Spinal cord (tissue), 10 donors: ENCODE data around the gene ELF2. TPM values are rescaled to one million over a fixed set of nuclear protein-coding genes. Genes with fewer than 3 reads are reported as not detected.
"Not testable (repeated sequence)": the region's sequence is repeated elsewhere in the genome, so short reads cannot be mapped to it uniquely, and the experiment has no call there.

Experiments
- DNase-seq, 6 donors: peaks; one replicate each; pipeline versions ENCODE4 v3.0.0 to v3.0.0-alpha.2; 2013 to 2015; ENCODE audit warnings: low spot score in 6 of 6, low read depth in 4 of 6
- H3K27ac ChIP-seq: one replicate; pipeline ENCODE4 v1.5.1; 2013; ENCODE audit warnings: low read depth, low read length, control low read depth
- H3K27me3 ChIP-seq: one replicate; pipeline ENCODE4 v1.6.1; 2013; ENCODE audit warnings: low read length; ENCODE audit not compliant: control insufficient read depth, insufficient read depth
- H3K36me3 ChIP-seq: one replicate; pipeline ENCODE4 v1.6.1; 2013; ENCODE audit warnings: low read length; ENCODE audit not compliant: control insufficient read depth, insufficient read depth
- H3K4me1 ChIP-seq: one replicate; pipeline ENCODE4 v1.6.1; 2013; ENCODE audit warnings: low read length; ENCODE audit not compliant: control insufficient read depth, insufficient read depth
- H3K4me3 ChIP-seq: one replicate; pipeline ENCODE4 v1.5.1; 2013; ENCODE audit warnings: low read depth, low read length, control low read depth
- H3K9me3 ChIP-seq: one replicate; pipeline ENCODE4 v1.6.1; 2013; ENCODE audit warnings: low read length; ENCODE audit not compliant: control insufficient read depth, insufficient read depth
- WGBS: methylation state at CpG from one replicate; pipeline ENCODE4 v1.1.5; 2013; ENCODE audit warnings: missing lambda C conversion rate; ENCODE audit not compliant: insufficient coverage; 5-methylcytosine and 5-hydroxymethylcytosine counted together
- polyA plus RNA-seq, 2 donors: library from polyadenylated mRNA; unstranded; fragments of 120-200 nt; gene quantifications; one replicate each; pipeline ENCODE4 v1.2.1, GENCODE V29; 2013; ENCODE audit not compliant: insufficient read length in 2 of 2
- total RNA-seq, 2 donors: library from RNA; depleted of rRNA in 1 of 2; stranded (reverse); fragments of 120-200 nt in 1 of 2; fragments of >200 nt in 1 of 2; gene quantifications; one replicate each; pipeline versions ENCODE4 v1.2.3 to v1.2.4, GENCODE V29; 2013 to 2014
- donor health status: healthy.

Gene ELF2
- total and polyA plus RNA-seq, 4 donors, result 36.2 to 72.8 (median 57.0) TPM

DNA sequence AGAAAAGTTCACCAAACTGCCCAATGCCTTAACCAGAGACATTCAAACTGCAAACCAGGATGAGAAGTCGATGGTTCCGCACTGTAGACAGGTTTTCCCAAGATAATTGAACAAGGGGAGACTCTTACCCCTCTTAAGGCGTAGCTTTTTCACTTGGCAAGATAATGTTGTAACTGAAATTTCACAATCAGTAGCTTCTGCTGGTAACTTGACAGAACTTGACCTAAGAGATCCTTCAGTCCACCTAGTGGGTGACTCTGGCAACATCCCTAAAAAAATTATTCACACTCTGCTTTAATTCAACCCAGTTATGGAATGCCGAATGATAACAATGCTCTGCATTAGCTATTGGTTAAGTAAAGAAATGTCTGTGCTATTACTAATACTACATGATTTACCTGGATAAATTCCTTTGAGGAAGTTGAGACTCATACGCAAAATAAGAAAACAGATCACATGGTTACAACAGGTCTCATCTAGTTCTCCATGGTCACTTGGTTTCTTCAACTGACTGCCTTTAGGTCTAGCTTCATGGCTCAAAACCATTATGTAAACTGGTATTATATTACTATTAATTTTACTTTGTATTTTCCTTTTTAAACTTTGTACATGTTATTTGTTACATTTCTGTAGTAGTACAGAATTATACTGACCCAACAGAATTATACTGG, 9.1 kb downstream of the ELF2 start:
- 80% methylated on average over 2 of the region's 5 CpGs for whole genome bisulfite sequencing

DNA sequence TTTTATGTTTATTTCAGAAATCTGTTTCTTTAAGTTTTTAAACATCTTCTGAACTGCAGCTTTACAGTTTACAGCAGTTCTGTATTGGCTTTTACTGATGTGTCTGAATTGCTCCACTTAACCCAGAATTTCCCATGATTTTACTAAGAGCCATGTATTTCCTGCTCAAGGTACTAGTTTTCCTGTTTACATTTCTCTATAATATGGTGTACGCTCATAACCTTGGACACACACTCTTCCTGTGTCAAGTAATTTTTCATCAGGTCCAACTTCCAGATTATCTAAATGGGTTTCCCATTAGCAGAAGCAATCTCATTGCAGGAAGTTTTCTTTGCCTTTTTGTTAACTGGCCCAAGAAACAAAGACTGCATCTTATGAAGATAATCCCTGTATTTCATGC, 12.3 kb downstream of the ELF2 start:
- Histone ChIP-seq H3K4me1 (no peaks in the 10 kb centered on the region), H3K4me3 (no peak overlapping the region), H3K36me3 (no peaks in the 10 kb centered on the region), H3K27ac (no peak overlapping the region), H3K27me3 (no peaks in the 10 kb centered on the region), H3K9me3 (no peaks in the 10 kb centered on the region)
- no peak for DNase-seq
- no CpG with 5 or more reads among the region's 1 CpG for WGBS

More for the DNA sequence above, 9.1 kb downstream of the ELF2 start:
- H3K27ac ChIP-seq, result no peak overlapping the region
- no peaks in the 10 kb centered on the region for H3K4me1 ChIP-seq
- peak in 1 of 6 donors; percentile 20 for DNase-seq
- H3K9me3 ChIP-seq, result no peaks in the 10 kb centered on the region
- no peak overlapping the region for H3K4me3 ChIP-seq
- H3K36me3 ChIP-seq, result no peaks in the 10 kb centered on the region
- H3K27me3 ChIP-seq, result no peaks in the 10 kb centered on the region

DNA sequence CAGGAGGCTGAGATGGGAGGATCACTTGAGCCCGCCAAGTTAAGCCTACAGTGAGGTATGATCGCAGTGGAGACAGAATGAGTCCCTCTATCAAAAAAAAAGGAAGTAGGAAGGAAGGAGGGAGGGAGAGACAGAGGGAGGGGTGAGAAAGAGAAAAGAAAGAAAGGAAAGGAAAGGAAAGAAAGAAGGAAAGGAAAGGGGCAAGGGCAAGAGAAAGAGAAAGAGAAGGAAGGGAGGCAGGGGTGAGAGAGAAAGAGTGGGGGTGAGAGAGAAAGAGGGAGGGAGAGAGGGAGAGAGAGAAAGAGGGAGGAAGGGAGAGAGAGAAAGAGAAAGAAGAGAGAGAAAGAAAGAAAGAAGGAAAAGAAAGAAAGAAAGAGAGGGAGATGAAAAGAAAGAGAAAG, 13.2 kb downstream of the ELF2 start:
- no peak overlapping the region for H3K4me3 ChIP-seq
- no peaks in the 10 kb centered on the region for H3K27me3 ChIP-seq
- H3K9me3 ChIP-seq, result no peaks in the 10 kb centered on the region
- H3K27ac ChIP-seq, result no peak overlapping the region
- no peaks in the 10 kb centered on the region for H3K4me1 ChIP-seq
- 100% methylated on average over 2 of the region's 2 CpGs for WGBS
- H3K36me3 ChIP-seq, result no peaks in the 10 kb centered on the region
- DNase-seq, result no peak

DNA sequence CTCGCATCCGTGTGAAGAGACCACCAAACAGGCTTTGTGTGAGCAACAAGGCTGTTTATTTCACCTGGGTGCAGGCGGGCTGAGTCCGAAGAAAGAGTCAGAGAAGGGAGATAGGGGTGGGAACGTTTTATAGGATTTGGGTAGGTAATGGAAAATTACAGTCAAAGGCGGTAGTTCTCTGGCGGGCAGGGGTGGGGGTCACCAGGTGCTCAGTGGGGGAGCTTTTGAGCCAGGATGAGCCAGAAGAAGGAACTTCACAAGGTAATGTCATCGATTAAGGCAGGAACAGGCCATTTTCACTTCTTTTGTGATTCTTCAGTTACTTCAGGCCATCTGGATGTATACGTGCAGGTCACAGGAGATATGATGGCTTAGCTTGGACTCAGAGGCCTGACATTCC, 19.0 kb downstream of the ELF2 start:
- not testable (repeated sequence) for H3K4me1 ChIP-seq, H3K27ac ChIP-seq, H3K4me3 ChIP-seq, H3K9me3 ChIP-seq, H3K36me3 ChIP-seq, H3K27me3 ChIP-seq, DNase-seq
- 89% methylated on average over 7 of the region's 9 CpGs for WGBS

DNA sequence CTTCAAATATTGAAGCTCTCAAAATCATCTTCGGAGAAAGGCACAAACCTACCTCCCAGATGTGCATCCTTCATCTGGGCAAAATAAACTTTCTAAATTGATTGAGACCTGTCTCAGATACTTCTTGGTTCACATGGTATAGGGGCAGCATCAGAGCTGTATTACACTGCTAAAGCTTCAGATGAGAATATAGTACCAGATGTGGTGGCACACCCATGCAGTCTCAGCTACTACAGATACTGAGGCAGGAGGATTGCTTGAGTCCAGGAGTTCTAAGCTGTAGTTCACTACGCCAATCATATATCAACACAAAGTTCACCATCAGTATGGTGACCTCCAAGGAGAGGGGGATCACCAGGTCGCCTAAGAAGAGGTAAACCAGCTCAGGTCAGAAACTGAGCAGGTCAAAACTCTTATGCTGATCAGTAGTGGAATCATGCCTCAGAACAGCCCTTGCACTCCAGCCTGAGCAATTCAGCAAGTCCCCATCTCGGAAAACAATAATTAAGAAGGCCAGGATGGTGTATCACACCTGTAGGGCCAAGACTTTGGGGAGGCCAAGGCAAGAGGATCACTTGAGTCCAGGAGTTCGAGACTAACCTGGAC, 22.0 kb downstream of the ELF2 start:
- Histone ChIP-seq H3K27me3 (no peaks in the 10 kb centered on the region), H3K9me3 (no peaks in the 10 kb centered on the region), H3K36me3 (no peaks in the 10 kb centered on the region), H3K4me3 (no peak overlapping the region), H3K27ac (no peak overlapping the region), H3K4me1 (no peaks in the 10 kb centered on the region)
- no peak for DNase-seq
- WGBS, result 89% methylated on average over 3 of the region's 5 CpGs

DNA sequence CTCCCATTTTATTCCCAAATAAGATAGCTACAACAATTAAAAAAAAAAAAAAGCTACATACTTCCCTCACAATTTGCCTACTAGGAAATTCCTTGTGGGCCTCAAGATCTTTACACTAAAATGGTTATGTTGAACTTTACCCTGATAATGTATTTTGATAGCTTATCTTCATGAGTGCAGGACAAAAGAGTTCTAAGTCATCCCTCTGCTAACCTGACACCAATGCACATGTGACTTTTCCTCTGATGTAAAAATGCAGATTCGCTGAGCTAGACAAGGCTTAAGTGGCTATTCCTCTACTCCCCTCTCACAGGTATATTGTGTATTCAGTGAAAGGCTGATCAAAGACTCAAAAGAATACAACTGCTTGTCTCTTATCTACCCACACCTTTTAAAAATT, 22.5 kb downstream of the ELF2 start:
- Histone ChIP-seq H3K27me3 (no peaks in the 10 kb centered on the region), H3K4me1 (no peaks in the 10 kb centered on the region), H3K27ac (no peak overlapping the region), H3K4me3 (no peak overlapping the region), H3K36me3 (no peaks in the 10 kb centered on the region), H3K9me3 (no peaks in the 10 kb centered on the region)
- DNase-seq, result no peak
- no CpG with 5 or more reads among the region's 1 CpG for WGBS

DNA sequence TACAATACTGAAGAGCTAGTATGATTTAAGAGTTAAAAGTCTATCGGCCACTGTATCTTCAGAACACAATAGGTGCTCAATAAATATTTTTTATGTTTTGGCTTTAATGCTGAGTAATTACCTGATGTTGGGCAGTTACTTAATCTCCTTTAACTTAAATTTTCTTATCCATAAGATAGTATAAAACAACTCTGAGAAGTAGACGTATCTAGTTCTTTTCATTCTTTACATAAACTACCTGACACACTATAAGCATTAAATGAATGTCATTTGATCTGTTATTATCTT, 22.9 kb downstream of the ELF2 start:
- no peak for DNase-seq
- no peak overlapping the region for H3K27ac ChIP-seq
- H3K4me1 ChIP-seq, result no peaks in the 10 kb centered on the region
- no CpG with 5 or more reads among the region's 2 CpGs for WGBS
- H3K9me3 ChIP-seq, result no peaks in the 10 kb centered on the region
- no peak overlapping the region for H3K4me3 ChIP-seq
- no peaks in the 10 kb centered on the region for H3K36me3 ChIP-seq
- H3K27me3 ChIP-seq, result no peaks in the 10 kb centered on the region

DNA sequence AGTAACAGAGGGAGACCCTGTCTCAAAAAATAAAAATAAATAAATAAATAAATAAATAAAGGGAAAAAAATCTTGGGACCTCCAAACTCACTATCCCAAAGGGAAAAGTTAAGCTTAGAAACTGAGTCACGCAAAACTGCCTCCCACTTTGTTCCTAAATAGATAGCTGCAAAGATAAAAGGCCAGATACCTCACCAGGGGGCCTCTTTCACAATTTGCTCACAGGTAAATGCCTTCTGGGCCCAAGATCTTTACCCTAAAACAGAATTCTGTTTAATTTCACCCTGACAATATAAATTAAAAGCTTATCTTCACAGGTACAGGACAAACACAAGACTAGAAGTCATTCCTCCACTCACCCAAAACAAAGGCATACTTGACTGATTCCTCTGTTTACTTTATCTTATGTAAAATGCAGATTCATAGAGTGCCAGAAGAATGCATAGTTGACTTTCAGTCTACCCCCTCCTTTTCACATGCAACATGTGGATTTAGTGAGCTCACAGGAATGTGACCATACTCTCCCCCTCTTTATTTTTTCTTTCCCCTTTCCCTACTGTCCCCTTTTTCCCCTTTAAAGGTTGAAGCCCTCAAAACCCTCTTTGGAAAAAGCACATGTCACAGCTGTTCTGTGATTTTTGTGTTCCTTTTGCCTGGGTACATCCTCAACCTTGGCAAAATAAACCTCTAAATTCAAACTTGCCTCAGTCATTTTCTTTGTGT, 23.4 kb downstream of the ELF2 start:
- no peaks in the 10 kb centered on the region for H3K27me3 ChIP-seq
- H3K9me3 ChIP-seq, result no peaks in the 10 kb centered on the region
- no peaks in the 10 kb centered on the region for H3K36me3 ChIP-seq
- no peaks in the 10 kb centered on the region for H3K4me1 ChIP-seq
- H3K4me3 ChIP-seq, result no peak overlapping the region
- 100% methylated on average over 1 of the region's 1 CpG for WGBS
- H3K27ac ChIP-seq, result no peak overlapping the region
- no peak for DNase-seq

DNA sequence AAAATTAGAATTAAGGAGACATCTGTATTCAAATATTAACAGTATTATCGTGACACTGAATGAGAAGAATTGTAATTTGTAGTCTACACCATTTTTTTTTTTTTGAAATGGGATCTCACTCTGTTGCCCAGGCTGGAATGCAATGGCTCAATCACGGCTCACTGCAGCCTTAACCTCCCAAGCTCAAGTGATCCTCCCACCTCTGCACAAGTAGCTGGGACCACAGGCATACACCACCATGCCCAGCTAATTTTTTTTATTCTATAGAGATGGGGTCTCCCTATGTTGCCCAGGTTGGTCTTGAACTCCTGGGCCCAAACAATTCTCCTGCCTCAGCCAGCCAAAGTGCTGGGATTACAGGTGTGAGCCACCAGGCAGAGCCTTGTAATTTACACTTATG, 24.8 kb downstream of the ELF2 start:
- DNase-seq, result no peak
- Histone ChIP-seq H3K27ac (no peak overlapping the region), H3K36me3 (no peaks in the 10 kb centered on the region), H3K27me3 (no peaks in the 10 kb centered on the region), H3K4me3 (no peak overlapping the region), H3K4me1 (no peaks in the 10 kb centered on the region), H3K9me3 (no peaks in the 10 kb centered on the region)
- no CpG with 5 or more reads among the region's 2 CpGs for WGBS
